NCI-H1048 (cell line): ENCODE results near the gene REXO1.

ENCODE experiments used
- DNase-seq: peaks from one replicate; lab custom pipeline; 2025; lab: John Stamatoyannopoulos, UW

Gene REXO1

DNA sequence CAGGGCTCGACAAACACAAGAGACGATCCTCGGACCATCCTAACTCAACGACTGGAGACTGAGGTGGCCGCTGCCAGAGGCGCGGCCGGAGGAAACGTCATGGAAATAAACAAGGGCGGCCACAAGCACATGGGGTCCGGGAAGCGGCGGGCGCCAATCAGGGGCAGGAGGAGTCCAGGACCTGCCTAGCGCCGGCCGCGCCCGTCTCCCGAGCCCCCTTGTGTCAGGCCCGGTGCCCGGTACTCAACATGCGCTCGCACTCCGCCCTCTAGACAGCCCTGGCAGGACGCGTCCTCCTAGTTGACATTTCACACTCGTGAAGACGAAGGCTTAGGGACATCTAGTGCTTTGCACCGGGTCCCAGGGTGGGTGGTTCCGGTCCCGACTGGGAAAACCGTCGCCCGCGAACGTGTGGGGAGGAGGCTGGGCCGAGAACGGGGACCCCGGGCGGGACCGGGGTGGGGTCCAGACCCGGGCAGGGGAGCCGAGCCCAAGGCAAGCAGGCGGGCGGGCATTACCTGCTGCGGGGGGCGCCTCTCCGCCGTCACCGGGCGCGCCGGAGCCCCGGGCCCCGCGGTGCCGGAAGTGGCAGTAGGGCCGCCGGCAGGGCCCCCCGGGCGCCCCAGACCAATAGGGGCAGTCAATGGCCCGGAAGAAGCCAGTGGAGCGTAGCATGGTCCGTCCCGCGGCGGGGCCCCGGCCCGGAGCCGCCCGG is 442 bp downstream of the REXO1 start:
- DNase-seq = no peak

DNA sequence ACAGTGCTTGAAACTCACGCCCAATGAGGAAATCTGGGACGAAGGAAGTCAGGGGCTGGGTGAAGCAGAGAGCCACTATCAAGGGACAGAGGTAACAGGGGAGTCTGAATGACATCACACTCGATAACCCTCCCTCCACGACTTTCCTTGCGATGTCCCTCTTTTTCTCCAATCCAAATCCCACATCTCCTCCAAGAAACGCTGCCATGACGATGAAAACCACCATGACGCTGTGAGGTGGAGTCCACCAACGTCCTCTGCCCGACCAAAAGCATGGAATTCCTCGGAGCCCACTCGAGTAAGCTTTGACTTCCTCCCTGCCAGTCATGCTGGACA is 967 bp downstream of the REXO1 start:
- no peak for DNase-seq

DNA sequence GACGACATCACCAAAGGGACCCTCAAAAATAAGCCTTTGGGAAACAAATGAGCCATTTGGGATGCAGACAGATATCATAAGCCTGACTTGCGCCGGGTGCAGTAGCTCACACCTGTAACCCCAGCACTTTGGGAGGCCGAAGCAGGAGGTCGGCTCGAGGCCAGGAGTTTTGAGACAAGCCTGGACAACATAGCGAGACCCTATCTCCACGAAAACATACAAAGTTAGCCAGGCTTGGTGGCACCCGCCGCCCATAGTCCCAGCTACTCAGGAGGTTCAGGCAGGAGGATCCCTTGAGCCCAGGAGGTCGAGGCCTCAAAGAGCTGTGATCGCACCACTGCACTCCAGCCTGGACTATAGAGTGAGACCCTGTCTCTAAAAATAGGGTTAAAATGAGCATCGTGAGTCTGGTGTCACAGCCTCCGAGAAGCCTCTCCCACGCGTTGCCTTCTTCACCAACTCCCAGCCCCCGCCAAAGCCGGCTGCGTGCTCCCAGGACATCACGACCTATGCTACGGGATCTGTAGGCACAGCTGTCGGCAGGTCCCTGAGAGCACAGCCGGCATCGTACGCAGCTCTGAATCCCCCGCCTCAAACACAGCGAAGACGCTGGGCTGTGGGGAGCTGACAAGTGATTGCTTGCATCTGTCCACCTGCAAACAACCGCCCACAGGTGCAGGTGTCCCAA is 1.6 kb downstream of the REXO1 start:
- DNase-seq = no peak

GRCh38 chr19:1845642-1846041 is 2.6 kb downstream of the REXO1 start:
- no peak for DNase-seq

- no peak for DNase-seq
These were observed 3.2 kb downstream of the REXO1 start for GRCh38 chr19:1845125-1845515.

DNA sequence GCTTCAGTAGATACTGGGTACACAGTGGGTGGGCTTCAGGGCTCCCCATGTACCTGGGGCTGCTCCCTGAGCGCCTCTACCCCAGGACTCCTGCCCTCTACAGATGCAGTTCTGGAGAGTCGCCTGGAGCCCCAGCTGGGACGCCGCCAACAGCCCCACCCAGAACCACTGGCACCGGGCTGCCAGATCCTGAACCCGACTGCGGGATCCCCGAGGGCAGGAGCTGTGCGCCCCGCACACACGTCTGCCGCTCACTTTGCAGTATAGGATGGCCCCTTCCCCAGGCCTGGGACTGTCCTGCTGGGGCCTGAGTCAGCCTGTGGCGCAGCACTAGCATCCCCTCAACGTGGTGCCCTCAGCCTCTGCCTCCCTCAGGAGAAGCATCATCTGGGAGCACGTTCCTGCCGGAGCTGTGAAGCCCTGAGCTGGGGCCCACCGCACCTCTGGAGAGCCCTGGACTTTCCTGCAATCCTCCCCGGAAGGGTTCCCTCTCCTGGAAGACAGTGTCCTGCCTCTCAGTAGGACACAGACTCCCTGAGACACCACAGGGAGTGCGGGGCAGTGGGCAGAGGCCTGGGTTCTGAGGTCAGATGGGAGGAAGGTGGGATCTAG is 3.7 kb downstream of the REXO1 start:
- DNase-seq = no peak

DNA sequence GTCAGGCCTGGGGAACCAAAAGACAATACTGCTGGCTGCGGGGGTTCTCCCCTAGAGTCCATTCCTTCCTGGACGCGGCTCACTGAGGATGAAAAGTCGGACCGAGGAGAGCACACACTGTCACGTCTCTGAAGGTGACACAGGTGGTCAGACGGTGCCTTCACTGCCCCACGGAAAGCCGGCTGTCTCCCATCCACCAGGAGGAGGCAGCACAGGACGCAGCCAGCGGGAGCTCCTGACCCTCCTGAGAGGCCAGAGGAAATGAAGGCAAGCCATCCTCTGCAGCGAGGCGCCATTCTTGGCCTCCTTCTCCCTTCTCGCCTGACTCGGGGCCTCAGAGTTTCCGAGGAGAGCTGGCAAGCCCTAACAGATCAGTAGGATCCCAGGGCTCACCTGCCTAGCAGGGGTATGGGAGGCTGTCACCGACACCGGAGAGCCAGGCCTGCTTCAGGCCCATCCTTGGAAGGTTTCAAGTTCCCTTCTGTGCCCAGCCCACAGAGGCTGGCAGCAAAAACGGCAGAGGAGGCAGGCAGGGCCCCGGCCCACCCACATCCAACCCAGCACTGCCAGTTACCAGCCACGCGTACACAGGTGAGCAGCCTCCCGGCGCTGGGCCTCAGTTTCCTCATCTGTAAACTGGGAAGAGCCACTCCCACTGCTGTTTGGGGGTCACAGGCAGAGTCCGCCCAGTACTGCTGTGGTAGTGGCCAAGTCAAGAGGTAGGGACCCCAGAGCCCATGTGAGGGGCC is 4.5 kb downstream of the REXO1 start:
- DNase-seq = no peak

- DNase-seq = no peak
These were observed 5.2 kb downstream of the REXO1 start for GRCh38 chr19:1843116-1843515.

DNA sequence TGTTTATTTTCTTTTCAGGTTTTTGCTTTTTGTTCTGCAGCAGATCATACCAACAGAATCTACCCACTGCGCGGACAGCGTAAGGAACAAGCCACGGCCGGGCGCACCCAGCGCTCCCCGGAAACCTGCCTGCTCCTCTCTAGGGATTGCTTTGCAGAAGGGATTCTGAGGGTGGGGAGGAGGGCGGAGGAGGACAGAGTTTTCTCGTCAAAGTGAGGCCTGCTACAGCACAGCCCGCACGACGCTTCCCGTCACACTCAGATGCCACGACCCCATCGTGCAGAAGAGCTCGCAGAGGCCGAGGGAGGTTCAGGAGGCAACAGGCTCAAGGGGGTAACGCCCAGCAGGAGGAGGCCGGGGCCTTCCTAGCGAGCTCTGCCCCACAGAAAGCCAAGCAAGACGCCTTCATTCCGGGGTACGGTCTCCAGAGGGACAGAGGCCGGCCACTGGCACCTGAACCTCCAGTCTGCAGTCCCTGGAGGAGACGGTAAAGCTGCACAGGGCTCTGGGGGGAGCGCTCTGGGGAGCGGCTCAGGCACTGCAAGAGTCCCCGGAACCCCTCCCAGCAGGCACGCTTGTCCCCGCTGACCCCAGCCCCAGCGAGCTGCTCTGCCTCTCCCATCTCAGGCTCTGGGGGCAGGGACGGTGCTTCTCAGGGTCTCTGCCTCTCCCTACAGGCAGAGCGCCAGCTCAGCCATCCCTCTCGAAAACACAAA is 6.9 kb downstream of the REXO1 start:
- no peak for DNase-seq

GRCh38 chr19:1840541-1841115 is 7.7 kb downstream of the REXO1 start:
- no peak for DNase-seq

GRCh38 chr19:1839658-1840540 is 8.4 kb downstream of the REXO1 start:
- no peak for DNase-seq

- no peak for DNase-seq
These were observed 10.6 kb downstream of the REXO1 start for GRCh38 chr19:1837625-1838105.

GRCh38 chr19:1837222-1837565 is 11.1 kb downstream of the REXO1 start:
- DNase-seq = no peak

- no peak for DNase-seq
These were observed 11.6 kb downstream of the REXO1 start for GRCh38 chr19:1836458-1837221.

DNA sequence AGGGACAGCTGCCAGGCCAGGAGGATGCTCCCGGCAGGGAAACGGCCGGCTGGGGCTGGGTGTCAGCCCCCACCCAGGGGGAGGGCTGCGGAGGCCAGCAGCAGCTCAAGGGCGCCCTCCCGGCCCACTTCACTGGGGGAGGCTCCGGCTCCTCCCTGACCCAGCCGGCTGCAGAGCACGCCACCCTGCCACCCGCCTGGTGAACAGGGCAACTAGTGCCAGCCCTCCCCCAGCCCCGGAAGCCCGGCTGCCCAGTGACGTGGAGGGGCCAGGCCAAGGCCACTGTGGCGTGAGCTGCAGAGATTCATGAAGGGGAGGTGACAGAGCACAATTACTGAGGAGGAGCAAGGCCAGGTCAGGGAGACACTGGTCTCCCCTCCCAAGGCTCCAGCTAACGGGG is 14.7 kb downstream of the REXO1 start:
- no peak for DNase-seq

GRCh38 chr19:1832046-1832663 is 16.1 kb downstream of the REXO1 start:
- no peak for DNase-seq

- no peak for DNase-seq
These were observed 17.3 kb downstream of the REXO1 start for GRCh38 chr19:1830978-1831377.

GRCh38 chr19:1830568-1830967 is 17.7 kb downstream of the REXO1 start:
- no peak for DNase-seq

- no peak for DNase-seq
These were observed 18.3 kb downstream of the REXO1 start for GRCh38 chr19:1829958-1830357.
